IPS-NIHi7 (cell line): Measurements from ENCODE around the gene HPS1.

Experiments used
- DNase-seq: peaks from one replicate; pipeline ENCODE4 v3.0.0; 2012; ENCODE audit warnings: mixed read lengths; ENCODE audit errors: extremely low spot score

HPS1 gene

DNA sequence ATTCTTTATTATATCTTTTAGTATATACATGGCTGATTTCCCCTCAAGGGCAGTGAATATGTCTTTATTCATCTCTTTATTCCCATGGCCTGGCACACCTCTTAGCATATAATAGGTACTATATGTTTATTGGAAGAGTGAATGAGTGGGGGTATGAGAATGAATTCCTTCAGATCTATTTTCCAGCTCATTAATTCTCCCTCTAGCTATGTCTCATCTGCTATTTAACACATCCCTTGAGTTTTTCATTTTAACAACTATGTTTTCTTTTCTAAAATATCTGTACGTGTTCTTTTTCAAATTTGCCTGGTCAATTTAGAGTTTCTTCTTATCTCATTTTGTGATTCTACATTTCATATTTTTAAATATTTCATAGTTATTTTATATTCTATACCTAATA lies 14.4 kb downstream of the HPS1 start:
- no peak for DNase-seq

GRCh38 chr10:98431016-98431415 lies 15.7 kb downstream of the HPS1 start:
- DNase-seq: no peak

- no peak for DNase-seq
Measured at GRCh38 chr10:98430427-98430826, 16.3 kb downstream of the HPS1 start.

GRCh38 chr10:98429320-98430072 lies 17.2 kb downstream of the HPS1 start:
- no peak for DNase-seq

DNA sequence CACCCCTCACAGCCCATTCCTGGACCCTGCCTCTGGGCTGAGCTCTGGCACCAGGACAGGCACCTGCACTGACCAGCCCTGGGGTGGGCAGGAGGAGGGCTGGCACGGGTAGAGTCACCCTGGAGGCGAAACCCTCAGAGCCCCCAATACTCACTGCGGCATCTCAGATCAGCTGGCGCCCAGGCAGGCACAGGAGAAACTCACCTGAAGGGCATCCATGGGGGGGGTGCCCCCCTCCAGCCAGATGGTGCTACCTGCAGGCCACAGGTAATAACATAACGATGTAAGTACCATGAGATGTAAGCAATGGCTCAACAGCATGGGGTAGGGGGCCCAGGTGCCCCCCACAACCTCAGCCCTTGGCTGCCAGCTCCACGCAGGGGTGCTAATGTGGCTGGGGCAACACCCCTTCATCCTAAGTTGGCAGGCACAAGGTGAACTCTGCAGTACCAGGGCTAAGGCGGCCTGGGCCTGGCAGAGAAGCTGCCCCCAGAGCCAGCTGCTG lies 19.7 kb downstream of the HPS1 start:
- no peak for DNase-seq

DNA sequence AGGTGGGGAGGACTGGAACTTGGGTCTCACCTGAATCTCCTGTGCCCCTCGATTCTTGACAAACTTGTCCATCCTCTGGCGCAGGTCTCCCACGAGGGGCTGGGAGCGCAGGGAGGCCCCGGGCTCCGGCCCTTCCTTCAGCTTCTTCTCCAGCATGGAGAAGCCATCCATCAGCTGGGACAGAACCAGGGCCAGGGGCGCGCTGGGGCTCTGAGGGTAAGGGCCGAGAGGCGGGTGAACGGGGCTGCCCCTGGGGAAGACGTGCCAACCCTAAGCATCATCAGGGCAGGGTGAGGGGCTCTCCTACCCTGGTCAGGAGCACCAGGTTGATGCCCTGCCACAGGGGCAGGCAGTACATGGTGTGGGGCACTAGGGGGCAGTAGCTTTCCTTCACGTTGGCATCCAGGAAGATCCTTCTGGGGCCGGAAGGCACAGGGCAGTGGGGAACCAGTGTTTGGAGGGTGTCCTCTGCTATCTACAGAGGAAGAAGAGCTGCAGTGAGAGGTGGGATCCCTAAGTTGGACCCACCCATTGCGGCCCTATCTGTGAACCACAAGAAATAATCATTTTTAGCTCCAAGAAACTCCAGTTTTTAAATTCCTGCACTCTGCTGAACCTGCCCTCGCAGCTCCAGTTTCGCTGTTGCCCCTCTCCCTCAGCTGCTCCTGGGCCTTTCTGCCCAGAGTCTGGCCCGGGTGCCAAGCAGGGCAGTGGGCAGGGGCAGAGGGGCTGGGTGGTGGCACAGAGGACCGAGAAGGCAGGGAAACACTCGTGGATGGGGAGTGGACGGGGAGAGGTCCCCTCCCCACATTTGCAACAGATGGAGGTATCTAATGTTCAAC lies 21.0 kb downstream of the HPS1 start:
- peak; percentile 86 for DNase-seq

DNA sequence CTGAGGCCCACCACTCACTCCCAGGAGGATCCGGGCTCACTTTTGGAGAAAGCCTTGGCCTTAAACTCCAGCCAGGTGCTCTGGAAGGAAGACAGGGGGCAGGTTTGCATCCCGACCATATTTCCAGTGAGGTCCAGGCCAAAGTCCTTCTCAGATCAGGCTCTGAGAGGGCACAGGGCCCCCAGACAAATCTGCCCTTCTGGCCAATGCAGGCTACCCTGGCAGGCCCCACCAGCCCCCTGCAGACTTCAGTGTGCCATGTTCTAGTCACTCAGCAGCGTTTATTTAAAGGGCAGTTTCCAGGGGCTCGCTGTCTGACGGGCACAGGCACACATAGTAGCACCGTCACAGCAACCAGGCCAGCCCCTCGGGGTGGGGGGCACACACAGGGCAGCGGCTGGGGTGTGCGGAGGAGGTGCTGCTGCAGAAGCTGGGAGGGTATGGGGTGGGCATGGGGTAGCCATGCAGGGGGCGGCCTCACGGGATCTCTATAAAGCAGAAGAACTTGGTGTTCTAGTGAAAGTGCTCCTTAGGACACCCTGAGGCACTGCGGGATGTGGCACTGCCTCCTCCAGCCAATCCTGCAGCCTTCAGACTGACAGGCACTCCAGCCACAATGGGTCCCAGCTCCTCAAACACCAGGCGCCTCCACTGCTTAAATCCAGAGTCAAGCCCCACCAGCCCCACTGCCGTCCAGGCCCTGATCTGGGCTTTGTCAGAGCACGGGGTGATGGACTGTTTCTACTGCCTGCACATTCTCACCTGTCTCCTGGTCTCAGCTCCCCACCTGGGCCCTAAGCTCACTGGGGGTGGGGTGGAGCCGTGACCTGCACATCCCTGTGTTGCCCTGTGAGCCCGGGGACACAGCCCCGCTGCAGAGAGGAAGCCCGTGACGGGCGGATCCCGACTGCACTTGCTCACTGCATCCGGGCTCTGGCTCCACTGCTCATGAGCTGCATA lies 22.2 kb downstream of the HPS1 start:
- DNase-seq: no peak

GRCh38 chr10:98423691-98424120 lies 23.0 kb downstream of the HPS1 start:
- DNase-seq: peak; percentile 76

GRCh38 chr10:98422182-98422581 lies 24.6 kb downstream of the HPS1 start:
- no peak for DNase-seq

- no peak for DNase-seq
Measured at GRCh38 chr10:98420786-98421185, 25.9 kb downstream of the HPS1 start.

DNA sequence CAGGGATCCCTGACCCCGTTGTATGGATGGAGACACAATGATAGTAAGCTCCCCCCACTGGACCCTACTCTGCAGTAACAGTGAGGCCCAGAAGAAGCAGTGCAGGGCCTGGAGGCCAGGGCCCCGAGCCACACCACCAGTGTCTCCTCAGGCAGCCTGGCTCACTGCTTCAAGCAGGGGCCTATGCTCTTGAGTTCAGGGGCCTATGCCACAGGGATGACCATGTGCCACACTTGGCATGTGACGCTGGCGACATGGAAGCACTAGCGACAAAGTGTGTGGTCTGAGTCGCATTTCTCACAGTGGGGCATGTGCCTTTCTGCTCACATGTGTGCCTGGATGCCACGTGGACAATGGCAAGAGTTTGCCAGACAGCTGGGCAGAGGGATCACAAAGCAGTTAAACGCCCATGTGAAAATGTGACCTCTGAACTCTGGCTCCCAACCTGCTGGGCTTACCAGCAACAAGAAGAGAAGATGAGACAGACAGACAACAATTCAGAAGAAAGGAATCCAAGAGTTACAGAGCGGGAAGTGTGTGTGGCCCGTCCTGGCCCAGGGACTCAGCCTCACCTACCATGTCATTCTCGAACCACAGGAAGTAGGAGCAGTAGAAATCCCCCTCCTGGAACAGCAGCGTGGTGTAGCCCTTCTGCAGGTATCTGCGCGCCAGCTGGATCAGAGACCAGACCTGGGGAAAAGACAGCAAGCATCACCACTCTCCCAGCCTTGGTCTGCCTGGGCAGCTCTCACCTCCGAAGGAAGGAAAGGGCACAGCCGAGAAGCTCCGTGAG lies 27.1 kb downstream of the HPS1 start:
- DNase-seq: no peak

DNA sequence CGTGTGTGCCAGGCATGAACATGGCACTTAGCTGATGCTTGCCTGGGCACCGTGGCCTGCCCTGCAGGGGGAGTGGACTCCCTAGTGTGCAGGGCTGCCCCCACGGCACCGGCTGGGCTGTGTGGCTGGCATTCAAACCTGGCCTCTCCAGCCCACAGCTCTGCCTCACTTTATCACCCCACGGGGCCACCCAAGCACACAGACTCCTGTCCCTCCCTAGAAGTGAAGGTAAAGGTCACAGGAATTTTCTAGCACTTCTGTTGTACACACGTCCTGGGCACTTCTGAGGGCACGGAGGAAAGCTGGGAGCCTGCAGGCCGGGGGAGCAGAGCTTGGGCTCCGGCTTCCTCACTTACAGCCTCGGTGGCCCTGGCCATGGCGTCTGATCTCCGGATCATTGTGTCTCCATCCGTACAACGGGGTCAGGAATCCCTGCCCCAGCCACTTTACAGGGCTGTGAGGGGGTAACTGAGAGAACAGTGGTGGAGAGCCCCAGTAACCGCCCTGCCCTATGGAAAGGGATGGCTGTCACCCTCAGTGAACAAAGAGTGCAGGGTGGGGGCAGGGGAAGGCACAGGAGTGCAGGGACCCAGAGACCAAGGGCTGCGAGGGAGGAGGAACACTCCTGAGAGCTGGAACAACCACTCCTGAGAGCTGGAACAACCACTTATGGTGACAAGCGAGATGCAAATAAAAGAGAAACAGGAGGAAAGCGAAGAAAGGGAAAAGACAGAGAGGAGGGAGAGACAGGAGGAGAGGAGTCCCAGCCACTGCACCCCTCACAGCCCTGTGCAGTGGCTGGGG lies 27.9 kb downstream of the HPS1 start:
- DNase-seq: no peak

DNA sequence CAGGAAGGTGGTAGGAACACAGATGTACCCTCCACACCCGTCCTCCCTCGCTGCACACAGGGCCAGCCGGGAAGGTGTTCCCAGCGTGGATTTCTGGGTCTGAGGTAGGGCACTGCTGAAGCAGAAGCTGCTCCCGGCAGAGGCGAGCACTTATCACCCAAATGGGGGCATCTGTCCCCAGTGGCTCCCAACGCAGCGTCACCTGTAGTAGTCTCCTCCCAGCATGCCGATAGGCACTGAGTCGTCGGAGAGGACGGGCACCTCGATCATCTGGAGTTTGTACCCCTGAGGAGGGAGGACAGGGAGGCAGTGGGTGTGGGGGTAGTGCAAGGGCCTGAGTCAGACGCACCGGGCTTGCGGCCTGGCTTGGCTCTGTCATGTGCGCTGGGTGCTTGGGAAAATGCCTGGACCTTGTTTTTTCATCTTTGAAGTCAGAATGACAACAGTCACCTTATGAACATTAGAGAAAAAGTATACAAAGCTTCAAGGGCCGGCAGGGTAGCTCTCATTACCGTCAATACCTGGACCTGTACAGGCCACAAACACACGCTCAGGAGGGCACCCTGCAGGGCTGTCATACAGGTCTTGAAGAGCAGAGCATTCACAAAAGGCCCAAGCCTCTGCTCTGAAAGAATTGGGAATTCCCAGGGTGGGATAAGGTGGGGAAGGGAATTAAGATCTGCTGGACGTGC lies 28.6 kb downstream of the HPS1 start:
- no peak for DNase-seq

GRCh38 chr10:98417481-98417959 lies 29.2 kb downstream of the HPS1 start:
- no peak for DNase-seq

DNA sequence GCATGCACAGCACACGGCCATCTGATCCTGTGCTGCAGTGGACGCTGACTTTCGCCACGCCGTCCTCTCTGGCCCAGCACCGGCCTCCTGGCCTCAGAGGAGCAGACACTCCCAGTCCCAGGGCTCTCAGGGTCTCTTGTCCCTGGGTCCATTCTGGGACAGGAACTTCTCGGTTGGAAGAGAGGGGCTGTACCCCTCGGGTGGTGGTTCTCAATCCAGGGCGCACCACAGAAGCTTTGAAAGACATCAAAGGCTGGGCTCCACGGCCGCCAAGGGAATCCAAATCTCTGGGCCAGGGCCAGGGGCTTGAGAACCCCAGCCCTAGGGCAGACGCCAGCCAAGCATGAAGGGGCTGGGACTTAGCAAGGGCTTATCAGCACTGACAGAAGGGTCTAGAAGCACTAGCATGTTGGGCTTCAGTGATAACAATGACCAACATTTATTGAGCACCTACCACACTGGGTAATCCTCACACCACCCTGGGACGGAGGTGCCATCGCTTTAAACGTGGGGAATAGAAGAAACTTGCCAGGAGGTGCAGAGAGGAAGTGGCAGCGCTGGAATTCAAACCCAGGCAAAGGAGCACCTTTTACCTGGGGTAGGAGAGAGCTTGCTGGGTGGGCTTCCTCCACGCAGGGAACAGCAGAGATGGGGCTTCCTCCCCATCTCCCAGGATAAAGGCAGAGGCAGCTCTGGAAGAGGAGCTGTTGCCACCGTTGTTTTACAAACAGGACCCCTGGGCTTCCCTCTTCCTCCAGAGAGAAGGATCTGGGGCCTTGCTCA lies 29.9 kb downstream of the HPS1 start:
- DNase-seq: no peak

GRCh38 chr10:98415731-98416119 lies 31.0 kb downstream of the HPS1 start:
- no peak for DNase-seq

GRCh38 chr10:98414932-98415730 lies 31.6 kb downstream of the HPS1 start, which contains the start of gene PYROXD2:
Gene PYROXD2, minus strand, starts transcription at chr10:98415182. Its CDS starts 47 bp downstream, at chr10:98415135.
- DNase-seq: peak; percentile 96

- DNase-seq: no peak
Measured at GRCh38 chr10:98414578-98414931, 32.2 kb downstream of the HPS1 start.
